GM19193 (cell line): ENCODE results near the gene COL26A1.

ENCODE experiments used
- POLR2A ChIP-seq: IDR thresholded peaks from 4 replicates; pipeline ENCODE4 v1.6.1; 2011; ENCODE audit not compliant: insufficient read depth, insufficient read length; ENCODE audit errors: extremely low read depth

Gene COL26A1

DNA sequence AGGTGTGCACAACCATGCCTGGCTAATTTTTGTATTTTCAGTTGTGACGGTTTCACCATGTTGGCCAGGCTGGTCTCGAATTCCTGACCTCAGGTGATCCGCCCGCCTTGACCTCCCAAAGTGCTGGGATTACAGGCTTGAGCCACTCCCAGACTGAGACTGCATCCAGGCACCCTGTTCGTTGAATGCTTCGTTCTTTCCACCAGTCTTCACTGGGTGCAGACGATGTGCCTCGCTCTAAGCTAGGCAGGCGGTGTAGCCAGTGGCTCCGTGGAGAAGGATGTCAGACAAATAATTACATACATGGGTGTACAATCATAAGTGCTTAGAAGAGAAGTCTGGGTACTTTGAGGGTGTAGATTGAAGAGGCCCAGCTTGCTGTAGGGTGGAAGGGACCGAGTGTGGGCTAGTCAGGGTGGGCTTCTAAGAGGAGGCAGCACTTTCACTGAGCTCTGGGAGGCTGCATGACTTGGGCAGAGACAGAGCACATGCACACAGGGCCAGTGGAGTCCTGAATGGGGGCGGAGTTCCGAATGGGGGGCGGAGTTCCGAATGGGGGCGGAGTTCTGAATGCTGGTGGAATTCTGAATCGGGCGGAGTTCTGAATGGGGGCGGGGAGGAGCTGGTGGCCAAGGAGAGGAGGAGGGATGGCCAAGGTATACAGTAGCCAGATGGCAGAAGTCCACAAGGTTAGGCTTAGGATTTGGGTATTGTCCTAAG lies 74.3 kb downstream of the COL26A1 start:
- no peak for TF ChIP-seq POLR2A

DNA sequence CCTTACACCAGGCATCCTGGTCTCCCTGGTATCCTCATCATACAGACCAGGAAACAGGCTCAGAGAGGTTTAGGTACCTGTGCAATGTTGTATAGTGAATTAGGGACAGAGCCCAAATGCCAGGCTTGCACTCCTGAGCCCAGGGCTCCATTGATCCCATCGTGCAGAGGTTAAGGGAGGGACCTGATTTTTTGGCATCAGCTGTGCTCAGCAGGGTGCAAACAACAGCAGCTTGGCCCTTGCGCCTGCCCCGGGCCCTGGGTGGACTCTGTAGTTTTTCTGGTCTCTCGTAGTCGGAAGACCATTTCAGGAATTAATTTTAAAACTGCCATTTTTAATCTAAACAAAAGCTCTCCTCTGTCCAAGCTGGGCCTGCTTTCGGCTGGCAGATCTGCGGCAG lies 79.2 kb downstream of the COL26A1 start:
- TF ChIP-seq POLR2A, result no peak

DNA sequence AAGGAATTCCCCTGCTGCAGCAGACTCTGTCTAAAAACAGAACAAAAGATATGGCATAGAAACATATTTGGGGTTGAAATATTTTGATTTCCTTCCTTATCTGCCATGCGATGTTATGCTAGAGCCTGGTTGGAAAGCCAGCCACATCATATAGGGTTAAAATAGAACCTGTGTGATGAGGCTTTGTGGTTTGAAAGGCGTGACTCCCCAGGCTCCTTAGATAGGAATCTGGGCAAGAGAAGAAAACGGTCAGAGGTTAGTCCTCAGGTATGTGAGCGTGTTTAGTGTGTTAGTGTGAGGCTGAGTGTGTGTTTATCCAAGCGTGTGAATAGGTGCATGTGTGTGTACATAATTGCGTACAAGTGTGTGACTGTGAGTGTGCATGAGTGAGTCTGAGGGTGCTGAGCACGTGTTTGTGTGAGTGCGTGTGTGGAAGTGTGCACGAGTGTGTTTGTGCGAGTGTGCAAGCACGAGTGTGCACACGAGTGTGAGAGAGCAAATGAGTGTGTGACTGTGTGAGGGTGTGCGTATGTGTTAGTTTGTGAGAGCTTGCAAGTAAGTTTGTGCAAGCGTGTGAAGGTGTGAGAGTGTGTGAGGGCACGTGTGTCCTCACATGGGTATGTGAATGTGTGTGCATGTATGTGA lies 79.9 kb downstream of the COL26A1 start:
- no peak for TF ChIP-seq POLR2A

DNA sequence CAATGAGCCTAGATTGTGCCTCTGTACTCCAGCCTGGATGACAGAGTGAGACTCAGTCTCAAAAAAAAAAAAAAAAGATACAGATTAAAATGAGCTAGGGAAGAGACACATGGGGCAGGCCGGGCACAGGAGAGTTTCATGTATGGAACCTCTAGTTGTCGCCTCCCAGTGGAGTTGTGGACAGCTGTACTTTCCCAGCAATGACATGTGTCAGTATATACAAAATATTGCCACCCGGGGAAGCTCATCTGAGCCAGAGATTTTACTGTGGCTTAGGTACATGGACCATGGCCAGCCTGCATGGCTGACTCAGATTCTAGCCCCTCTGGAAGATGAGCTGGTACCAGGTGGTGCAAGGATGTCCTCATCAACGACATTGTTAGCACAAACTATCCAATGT lies 87.4 kb downstream of the COL26A1 start:
- TF ChIP-seq POLR2A, result no peak

DNA sequence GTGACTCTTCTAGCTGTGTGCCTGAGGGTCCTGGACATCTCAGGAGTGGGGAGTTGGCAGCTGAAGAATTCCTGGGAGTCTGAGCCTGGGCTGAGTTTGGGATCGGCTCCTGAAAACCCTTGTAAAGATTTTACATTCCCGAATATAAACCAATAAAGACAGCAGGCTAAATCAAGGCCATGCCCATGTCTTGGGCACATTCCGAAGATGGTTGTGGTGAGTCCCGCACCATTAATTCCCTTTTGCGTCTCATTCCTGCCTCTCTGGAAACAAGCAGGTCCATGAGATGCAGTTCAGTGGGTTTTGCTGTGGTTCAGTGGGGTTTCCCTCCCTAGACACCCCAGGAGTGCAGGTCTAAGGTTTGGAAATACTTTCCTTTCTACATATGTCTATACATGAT lies 90.9 kb downstream of the COL26A1 start:
- TF ChIP-seq POLR2A, result no peak

DNA sequence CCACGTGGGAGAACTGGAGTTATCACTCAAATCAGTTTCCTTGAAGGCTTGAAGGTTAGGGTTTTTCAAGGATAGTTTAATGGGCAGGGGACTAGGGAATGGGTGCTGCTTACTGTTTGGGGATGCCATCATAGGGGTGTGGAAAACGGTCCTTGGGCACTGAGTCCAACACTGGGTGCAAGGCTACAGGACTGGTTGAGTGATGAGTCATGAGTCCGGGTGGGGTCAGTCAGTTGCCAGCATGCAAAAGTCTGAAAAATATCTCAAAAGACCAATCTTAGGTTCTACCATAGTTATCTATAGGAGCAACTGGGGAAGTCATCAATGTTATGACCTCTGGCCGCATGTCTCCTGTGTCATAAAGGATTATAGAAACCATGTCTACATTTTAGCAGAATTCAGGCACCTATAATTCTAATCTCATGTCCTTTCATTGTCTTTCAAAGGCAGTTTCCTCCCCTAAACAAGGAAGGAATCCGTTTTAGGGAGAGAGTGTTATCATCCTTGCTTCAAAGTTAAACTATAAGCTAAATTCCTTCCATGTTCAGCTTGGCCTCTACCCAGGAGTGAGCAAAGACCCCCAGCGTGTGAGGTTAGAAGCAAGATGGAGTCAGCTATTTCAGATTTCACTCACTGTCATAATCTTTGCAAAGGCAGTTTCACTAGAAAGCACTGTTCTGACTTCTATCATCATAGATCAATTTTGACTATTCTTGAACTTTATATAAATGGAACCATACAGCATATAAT lies 94.5 kb downstream of the COL26A1 start:
- no peak for TF ChIP-seq POLR2A

DNA sequence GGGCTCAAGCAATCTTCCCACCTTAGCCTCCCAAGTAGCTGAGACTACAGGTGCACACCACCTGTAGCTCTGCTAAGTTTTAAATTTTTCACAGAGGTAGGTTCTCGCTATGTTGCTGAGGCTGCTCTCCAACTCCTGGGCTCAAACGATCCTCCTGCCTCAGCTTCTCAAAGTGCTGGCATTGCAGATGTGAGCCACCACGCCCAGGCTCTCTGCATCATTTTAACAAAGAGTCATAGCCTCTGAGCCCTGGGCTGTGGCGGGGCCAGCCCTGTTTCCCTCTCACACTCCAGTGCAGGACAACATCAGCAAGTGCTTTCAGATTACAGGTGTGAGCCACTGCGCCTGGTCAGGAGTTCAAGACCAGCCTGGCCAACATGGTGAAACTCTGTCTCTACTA lies 102.5 kb downstream of the COL26A1 start:
- no peak for TF ChIP-seq POLR2A

DNA sequence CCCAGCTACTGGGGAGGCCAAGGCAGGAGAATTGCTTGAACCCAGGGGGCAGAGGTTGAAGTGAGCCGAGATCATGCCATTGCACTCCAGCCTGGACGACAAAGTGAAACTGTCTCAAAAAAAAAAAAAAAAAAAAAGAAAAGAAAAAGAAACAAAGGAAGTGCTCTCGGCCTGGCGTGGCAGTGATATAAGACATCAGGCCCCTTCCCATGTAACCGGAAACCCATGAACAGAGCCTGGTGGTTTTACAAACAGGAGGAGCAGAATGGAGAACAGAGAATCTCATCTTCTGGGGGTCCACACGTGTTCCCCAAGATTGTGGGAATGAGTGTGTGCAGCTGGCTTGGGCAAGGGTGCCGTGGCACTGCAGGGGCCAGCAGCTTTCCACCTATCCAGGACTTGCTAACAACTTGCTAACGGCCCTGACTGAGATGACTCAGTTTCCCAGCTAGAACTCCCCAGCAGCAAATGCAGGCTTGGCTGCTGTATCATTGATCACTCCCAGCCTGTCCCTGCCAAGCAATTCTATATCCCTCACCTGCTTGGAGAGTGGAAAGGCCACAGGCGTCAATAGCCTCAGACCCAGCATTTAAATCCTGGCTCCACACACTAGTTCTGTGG lies 103.0 kb downstream of the COL26A1 start:
- TF ChIP-seq POLR2A, result no peak

DNA sequence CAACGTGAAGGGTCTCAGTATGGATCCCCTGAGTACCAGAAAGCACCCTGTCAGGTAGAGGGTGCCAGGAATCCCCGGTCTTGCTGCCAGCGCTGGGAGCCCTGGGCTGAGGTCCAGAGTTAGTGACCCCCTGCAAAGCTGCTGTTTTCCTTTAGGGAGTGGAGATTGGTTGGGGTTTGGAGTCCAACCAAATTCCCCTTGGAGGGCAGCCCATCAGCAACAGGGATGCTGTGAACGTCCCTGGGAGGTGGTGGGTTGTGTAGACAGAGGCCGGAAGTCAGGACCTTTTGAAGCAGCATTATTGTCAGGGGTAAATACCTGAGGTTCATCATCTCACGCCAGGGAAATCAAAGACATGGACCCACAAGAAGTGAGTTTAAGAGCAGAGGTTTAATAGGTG lies 104.2 kb downstream of the COL26A1 start:
- TF ChIP-seq POLR2A, result no peak

DNA sequence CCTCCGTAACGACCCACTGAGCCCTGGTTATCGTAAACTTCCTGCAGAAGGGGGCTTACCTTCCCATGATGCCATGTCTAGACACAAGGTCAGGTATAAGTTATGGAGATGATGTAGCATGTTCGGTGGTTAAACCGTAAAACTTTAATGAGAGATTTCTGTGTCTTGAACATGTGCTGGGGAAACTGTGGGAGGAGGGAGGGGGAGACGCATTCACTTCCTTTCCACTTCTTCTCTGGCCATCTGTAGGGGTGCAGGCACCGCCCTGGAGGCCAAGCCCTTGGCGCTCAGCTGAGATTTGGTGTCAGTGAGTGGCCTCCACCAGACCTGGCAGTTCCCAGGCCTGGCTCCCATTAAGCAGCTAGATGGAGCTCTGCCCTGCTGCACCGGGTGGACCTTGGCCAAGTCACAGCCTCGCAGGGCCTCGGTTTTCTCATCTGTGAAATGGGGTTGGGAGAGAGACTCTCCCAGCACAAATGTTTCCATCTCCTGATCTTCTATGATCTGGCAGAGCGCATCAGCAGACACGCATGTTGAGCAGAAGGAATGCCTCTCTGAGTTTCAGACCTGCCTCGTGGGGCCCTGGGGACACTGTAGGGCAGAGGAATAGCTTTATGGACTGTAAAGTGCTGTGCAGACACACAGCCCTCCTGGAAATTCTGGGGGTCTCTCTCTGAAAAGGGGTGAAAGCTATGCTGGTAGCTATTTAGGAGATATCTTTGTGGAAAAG lies 106.0 kb downstream of the COL26A1 start:
- no peak for TF ChIP-seq POLR2A

DNA sequence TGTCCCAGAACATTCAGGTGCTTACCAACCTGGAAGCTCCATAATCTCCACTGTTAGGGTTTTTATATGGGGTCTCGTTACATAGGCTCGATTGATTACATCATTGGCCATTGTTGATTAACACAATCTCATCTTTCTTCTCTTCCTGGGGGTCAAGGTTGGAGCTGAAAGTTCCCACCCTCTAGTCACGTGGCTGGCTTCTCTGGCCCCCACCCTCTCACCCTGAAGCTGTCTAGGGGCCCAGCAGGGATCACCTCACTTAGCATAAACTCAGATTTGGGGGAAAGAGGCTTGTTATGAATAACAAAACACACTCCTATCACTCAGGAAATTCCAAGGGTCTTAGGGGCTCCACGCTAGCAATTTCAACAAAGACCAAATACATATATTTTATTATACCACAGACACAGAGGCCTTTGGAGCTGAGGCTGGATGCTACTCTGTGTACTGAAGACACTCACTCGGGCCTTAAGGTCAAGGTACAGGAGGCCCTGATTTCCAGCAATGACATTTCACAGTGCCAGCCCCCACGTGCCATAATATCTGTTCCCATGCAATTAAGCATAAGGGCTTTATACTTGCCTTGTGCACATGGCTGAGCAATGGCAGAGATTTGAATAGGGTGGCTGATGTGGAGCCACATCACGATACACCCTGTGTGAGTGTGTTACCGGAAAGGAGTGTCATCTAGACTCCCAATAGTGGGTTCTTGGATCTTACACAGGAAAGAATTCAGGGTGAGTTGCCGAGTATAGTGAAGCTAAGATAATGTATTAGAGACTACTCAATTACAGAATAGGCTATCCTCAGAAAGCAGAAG lies 108.2 kb downstream of the COL26A1 start:
- no peak for TF ChIP-seq POLR2A

DNA sequence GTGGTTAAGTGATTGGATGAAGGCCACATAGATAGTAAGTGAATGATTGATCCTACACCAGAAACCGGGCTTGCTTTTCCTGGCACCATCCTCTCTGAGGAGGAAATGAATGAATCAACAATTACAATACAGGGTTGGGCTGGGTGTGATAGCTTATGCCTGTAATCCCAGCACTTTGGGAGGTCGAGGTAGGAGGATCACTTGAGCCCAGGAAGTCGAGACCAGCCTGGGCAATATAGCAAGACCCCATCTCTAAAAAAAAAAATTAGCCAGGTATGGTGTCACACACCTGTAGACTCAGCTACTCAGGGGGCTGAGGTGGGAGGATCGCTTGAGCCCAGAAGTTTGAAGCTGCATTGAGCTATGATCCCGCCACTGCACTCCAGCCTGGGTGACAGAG lies 111.5 kb downstream of the COL26A1 start:
- TF ChIP-seq POLR2A, result no peak

DNA sequence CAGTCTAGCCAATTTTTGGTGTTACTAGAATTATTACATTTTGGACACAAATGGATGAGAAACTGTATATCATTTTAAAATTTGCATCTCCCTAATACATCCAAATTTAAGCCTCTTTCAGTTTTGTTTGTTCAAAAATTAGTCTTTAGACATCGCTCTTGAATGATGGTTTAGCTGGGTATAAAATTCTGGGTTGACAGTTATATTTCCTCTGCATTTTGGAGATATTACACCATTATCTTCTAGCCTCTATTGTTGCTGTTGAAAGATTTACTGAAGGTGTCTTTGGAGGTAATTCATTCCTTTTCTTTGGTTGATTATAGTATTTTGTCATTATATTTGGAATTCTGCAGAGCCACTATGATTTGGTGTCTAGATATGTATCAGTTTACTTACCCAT lies 116.5 kb downstream of the COL26A1 start:
- no peak for TF ChIP-seq POLR2A
